Neutrophil (primary cell): ENCODE results near the gene RFFL.
A peak's percentile ranks its signal among the peaks of the same experiment; 100 is the strongest.

Source experiments
- H3K27ac ChIP-seq: fragments of 200-600 bp; sonication (generic); 2 replicates; pipeline ENCODE4 v1.5.1; 2016; ENCODE audit warnings: mild to moderate bottlenecking, moderate library complexity
- H3K27me3 ChIP-seq: fragments of 200-600 bp; sonication (generic); 2 replicates; pipeline ENCODE4 v1.6.0; 2016; ENCODE audit warnings: mild to moderate bottlenecking
- H3K36me3 ChIP-seq: fragments of 200-600 bp; sonication (generic); 2 replicates; pipeline ENCODE4 v1.5.1; 2017
- H3K4me1 ChIP-seq, 2 experiments: fragments of 200-600 bp in 1 of 2; sonication (generic) in 1 of 2; 1 replicate in 1 of 2; 2 replicates in 1 of 2; pipeline versions ENCODE4 v1.5.1 to v1.6.1; 2013 to 2016; ENCODE audit warnings: low read depth in 1 of 2, low read length in 1 of 2, mild to moderate bottlenecking in 1 of 2, moderate library complexity in 1 of 2; ENCODE audit not compliant: control insufficient read depth in 1 of 2, insufficient read depth in 1 of 2
- H3K4me3 ChIP-seq, 2 experiments: fragments of 200-600 bp in 1 of 2; sonication (generic) in 1 of 2; 1 replicate in 1 of 2; 2 replicates in 1 of 2; pipeline ENCODE4 v1.5.1; 2013 to 2016; ENCODE audit warnings: low read depth in 1 of 2, low read length in 1 of 2, mild to moderate bottlenecking in 1 of 2, moderate library complexity in 1 of 2
- H3K9me3 ChIP-seq: fragments of 200-600 bp; sonication (generic); 2 replicates; pipeline ENCODE4 v1.5.1; 2016
- CTCF ChIP-seq: fragments of 200-600 bp; sonication (generic); IDR thresholded peaks from 2 replicates; pipeline ENCODE4 v1.5.1; 2016; ENCODE audit warnings: antibody characterized with exemption

RFFL gene

GRCh38 chr17:35057332-35057915, 6.1 kb downstream of the RFFL start:
- no peaks in the 10 kb centered on the region for H3K27me3 ChIP-seq
- peaks cover 28 to 50% of the 10 kb centered on the region in 2 experiments for H3K4me1 ChIP-seq
- H3K27ac ChIP-seq = peak overlapping the region; percentile 36

GRCh38 chr17:35056013-35056412, 7.5 kb downstream of the RFFL start:
- Histone ChIP-seq H3K27ac (no peak overlapping the region), H3K4me1 (peaks cover 29 to 55% of the 10 kb centered on the region in 2 experiments)

More at GRCh38 chr17:35057332-35057915, 6.1 kb downstream of the RFFL start:
- Histone ChIP-seq H3K4me3 (no peak overlapping the region), H3K36me3 (peaks cover 20% of the 10 kb centered on the region), H3K9me3 (no peaks in the 10 kb centered on the region)
- no peak for TF ChIP-seq CTCF

GRCh38 chr17:35053204-35053603, 10.3 kb downstream of the RFFL start:
- Histone ChIP-seq H3K36me3 (peaks cover 4% of the 10 kb centered on the region), H3K4me3 (no peak overlapping the region), H3K27ac (peak overlapping the region; percentile 97), H3K4me1 (peaks cover 55 to 71% of the 10 kb centered on the region in 2 experiments), H3K9me3 (no peaks in the 10 kb centered on the region), H3K27me3 (no peaks in the 10 kb centered on the region)
- no peak for TF ChIP-seq CTCF

More at GRCh38 chr17:35056013-35056412, 7.5 kb downstream of the RFFL start:
- Histone ChIP-seq H3K27me3 (no peaks in the 10 kb centered on the region), H3K36me3 (peaks cover 20% of the 10 kb centered on the region), H3K9me3 (no peaks in the 10 kb centered on the region), H3K4me3 (no peak overlapping the region)
- no peak for TF ChIP-seq CTCF

GRCh38 chr17:35052780-35053179, 10.7 kb downstream of the RFFL start:
- no peaks in the 10 kb centered on the region for H3K9me3 ChIP-seq
- no peak for TF ChIP-seq CTCF
- no peaks in the 10 kb centered on the region for H3K27me3 ChIP-seq
- H3K36me3 ChIP-seq = peaks cover 4% of the 10 kb centered on the region
- H3K4me3 ChIP-seq = peak overlapping the region in 1 of 2 experiments; percentile 65
- peaks cover 55 to 71% of the 10 kb centered on the region in 2 experiments for H3K4me1 ChIP-seq
- peak overlapping the region; percentile 97 for H3K27ac ChIP-seq

- peaks cover 55 to 70% of the 10 kb centered on the region in 2 experiments for H3K4me1 ChIP-seq
- peaks cover 4% of the 10 kb centered on the region for H3K36me3 ChIP-seq
- peak overlapping the region; percentile 59 to 65 for H3K4me3 ChIP-seq
- peak overlapping the region; percentile 97 for H3K27ac ChIP-seq
- H3K9me3 ChIP-seq = no peaks in the 10 kb centered on the region
- no peak for TF ChIP-seq CTCF
- H3K27me3 ChIP-seq = no peaks in the 10 kb centered on the region
These were observed 11.3 kb downstream of the RFFL start for GRCh38 chr17:35052241-35052610.
